GM19193 (cell line): ENCODE results near the gene TNFRSF13B.

Source experiments
- POLR2A ChIP-seq: IDR thresholded peaks from 4 replicates; pipeline ENCODE4 v1.6.1; 2011; ENCODE audit not compliant: insufficient read depth, insufficient read length; ENCODE audit errors: extremely low read depth

The TNFRSF13B gene

GRCh38 chr17:16931318-16932060, 40.4 kb downstream of the TNFRSF13B start:
- no peak for TF ChIP-seq POLR2A

GRCh38 chr17:16930571-16931317, 41.2 kb downstream of the TNFRSF13B start:
- TF ChIP-seq POLR2A: no peak

GRCh38 chr17:16929757-16930520, 42.0 kb downstream of the TNFRSF13B start:
- TF ChIP-seq POLR2A: no peak

DNA sequence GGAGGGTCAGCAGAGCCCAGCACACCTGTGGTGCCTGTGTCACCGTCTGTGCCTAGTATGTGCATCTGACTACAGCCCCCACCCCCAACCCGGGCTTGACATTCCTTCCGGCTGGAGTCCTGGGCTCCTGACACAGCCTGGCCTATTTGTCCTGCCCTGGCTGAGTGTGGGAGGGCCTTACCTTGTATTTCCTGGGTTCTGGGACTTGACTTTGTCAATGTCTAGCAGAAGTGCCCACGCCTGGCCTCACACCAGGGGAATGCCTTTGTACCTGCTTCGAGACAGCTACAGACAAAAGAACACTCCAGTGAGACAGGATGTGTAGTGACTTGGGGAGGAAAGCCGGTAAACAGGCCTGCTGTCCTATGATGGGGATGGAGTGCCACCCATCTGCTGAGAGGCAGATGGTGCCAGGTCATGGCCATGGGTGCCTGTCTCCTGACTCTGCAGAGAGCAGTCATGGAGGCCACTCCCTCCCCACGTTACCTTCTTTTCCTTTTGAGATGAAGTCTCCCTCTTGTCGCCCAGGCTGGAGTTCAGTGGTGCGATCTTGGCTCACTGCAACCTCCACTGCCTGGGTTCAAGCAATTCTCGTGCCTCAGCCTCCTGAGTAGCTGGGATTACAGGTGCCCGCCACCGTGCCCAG, 42.8 kb downstream of the TNFRSF13B start:
- no peak for TF ChIP-seq POLR2A

DNA sequence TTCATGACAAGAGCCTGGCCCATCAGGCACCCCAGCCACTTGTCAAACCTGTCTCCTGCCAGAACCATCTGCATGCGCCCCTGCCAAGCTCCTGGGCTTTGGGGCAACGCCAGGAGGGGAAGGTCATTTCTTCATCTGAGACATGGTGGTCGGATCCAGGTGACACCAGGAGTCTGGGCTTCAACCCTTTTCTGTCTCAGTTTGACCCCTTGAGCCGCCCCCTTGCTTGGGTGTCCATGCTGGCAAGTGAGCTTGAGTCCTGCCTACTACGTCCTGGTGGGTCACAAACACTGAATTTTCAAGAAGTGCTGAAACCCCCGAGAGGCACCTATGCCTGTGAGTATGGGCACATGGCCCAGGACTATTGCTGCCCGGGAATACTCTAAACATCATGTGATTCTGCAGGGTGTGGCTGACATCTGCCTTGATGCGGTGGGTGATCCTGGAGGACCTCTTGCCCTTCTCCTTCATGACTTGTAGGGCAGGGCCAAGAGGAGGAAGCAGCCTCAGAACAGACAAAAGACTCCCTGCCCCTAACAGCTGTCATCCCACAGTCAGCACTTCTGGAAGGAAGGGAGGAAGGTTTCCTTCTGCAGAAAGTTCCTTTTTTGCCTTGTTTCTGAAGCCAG, 43.4 kb downstream of the TNFRSF13B start:
- TF ChIP-seq POLR2A: no peak

GRCh38 chr17:16927641-16928321, 44.1 kb downstream of the TNFRSF13B start:
- TF ChIP-seq POLR2A: no peak

DNA sequence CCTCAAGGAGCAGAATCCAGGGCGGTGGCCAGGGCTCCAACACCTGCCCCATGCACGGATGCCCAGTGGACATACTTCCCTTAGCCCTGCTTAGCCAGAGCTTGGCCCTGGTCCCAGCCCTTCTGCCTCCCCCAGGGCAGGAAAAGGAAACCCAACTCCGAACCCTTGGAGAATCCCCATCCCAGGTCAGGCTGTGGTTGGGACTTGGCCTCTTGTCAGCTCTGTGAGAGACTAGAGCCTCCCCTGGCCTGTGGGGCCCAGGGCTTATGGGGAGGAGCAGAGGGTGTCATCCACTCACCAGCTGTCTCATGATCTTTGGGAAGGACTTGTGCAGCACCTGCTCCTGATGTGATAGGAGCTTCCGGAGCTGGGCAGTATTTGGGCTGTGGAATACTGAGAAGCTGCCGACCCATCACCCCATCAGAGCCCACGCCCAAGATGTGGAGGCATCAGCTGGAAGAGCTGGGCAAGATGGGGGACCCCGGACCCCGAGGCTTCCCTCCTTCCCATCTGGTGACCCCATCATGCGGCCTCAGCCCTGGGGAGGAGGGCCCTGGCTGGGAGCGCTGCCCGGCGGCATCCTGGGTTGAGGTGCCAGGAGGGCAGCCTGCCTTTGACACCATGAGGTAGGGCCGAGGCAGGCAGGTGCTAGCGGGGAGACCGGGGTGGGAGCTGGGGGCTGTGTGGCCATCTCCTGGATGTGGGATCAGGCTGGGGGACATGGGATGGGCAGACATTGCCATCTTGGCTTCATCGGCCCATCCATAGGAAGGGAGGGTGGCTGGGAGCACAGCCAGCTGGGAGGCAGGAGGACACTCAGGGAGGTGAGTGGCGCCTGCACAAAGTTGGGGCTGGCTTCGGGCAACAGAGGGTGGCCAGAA, 45.1 kb downstream of the TNFRSF13B start:
- no peak for TF ChIP-seq POLR2A

GRCh38 chr17:16926061-16926511, 45.8 kb downstream of the TNFRSF13B start:
- TF ChIP-seq POLR2A: no peak

DNA sequence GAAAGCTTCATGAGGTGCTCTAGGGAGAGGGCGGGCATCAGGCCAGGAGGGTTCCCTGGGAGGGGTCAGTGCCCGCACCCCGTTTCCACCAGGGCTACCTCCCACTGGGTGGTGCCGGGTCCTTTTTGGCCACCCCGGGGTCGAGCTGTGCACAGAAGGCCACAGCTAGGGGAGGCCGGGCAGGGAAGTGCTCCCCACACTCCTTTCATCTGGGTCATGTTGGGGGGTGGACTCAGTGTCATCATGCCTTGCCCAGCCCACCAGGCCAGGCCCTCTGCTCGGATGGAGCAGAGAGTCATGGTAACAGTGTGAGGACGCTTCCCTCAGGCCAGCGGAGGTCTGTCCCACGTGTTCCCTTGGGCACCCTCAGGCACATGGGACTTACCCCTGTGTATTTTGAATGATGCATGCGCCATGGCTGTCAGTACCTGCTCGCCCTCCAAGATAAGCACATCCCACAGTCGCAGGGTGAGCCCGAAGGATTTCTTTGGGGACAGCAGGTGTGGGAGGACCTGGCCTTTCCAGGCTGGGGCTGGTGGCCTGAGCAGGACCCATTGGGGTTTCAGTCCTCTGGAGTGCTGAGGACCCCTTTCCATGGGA, 46.4 kb downstream of the TNFRSF13B start:
- no peak for TF ChIP-seq POLR2A

DNA sequence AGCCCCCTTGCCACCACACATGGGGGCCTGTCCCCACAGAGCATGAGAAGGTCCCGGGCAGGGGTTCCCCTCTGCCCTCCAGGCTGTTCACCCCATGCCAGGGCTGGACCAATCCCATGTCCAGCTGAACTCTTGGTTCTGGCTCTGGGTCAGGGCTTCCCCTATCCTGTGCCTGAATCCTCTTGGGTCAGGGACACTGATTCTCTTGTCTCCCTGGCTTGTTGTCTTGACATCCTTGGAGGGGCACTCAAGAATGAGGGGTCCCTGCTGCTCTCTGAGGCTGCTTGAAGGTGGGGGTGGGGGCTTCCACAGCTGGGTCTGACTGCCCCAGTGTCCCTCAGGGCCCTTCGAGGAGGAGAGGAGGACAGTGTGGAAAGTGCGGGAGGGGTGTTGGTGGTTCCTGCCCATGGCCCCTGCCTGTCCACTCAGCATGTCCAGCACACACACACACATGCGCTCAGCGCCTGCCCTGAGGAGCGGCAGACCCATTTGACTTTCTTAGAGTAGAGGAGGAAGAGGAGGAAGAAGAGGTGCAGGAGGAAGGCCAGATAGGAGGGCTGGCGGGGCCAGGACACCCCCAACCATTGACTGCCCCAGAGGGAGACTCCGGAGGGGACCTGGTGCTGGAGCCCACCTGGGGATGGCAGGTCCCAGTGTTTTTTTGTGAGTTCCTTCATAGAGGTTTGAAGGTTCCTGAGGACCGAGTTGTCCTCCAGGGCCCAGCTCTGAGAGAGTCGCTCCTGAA, 47.0 kb downstream of the TNFRSF13B start:
- TF ChIP-seq POLR2A: no peak

DNA sequence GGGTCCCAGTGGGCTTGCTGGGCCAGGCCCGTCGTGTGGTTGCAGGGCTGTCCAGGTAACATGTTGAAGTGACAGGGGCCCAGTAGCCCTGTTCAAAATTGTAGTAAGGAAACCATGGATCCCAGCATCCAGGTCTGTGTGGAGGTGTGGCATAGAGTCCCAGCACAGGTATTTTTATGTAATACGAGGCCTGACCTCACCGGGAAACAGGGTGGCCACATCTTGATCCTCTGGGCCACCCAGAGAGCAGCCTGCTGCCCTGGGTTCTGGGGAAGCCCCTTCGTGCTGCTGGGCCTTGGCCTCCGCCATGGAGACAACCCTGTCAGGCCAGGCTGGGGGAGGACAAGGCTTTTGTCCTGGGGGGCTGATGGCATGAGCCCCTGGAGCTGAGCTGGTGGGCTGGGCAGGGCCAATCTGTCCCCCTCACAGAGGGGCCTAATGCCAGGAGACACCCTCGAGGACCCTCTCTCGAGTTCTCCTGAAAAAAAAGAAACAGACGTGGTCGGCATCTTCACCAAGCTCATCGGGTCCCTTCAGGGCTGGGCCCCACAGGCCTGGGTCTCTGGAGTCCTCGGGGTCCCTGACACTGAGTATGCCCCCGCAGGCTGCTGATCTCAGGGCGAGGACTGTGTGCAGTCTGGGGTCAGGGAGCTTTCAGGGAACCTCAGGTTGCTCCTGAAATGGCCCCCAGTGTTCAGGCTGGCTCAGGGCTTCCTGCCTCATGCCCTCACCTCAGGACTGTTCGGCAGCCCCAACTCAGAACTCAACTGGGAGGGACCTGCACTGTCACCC, 47.8 kb downstream of the TNFRSF13B start:
- no peak for TF ChIP-seq POLR2A
